SK-N-MC (cell line): ENCODE measurements around the gene XG.

ENCODE experiments used
- DNase-seq: peaks from one replicate; pipeline ENCODE4 v3.0.0-alpha.2; 2011; ENCODE audit warnings: low read depth, low spot score
- H3K27ac ChIP-seq: fragments of 200-600 bp; sonication (generic); 2 replicates; pipeline ENCODE4 v1.5.1; 2016; ENCODE audit warnings: mixed run types
- H3K36me3 ChIP-seq: fragments of 200-600 bp; sonication (generic); 2 replicates; pipeline ENCODE4 v1.6.1; 2017; ENCODE audit warnings: antibody characterized with exemption, low read length, mixed read lengths; ENCODE audit not compliant: insufficient read depth
- H3K4me3 ChIP-seq: fragments of 200-600 bp; sonication (generic); 2 replicates; pipeline ENCODE4 v1.5.1; 2016
- H3K9ac ChIP-seq: fragments of 200-600 bp; sonication (generic); 2 replicates; pipeline ENCODE4 v1.8.0; 2017; ENCODE audit warnings: mixed run types, mixed read lengths; ENCODE audit not compliant: insufficient read length
- H3K9me3 ChIP-seq: fragments of 200-600 bp; sonication (generic); 2 replicates; pipeline ENCODE4 v1.6.1; 2017; ENCODE audit warnings: low read depth, mild to moderate bottlenecking, antibody characterized with exemption, low read length, moderate library complexity, mixed read lengths
- EZH2 ChIP-seq: fragments of 200-600 bp; sonication (generic); IDR thresholded peaks from one replicate; pipeline ENCODE4 v1.6.1; 2017; ENCODE audit warnings: antibody characterized with exemption
- FOXP2 ChIP-seq: optimal IDR thresholded peaks from 2 replicates; pipeline ENCODE3; 2011; ENCODE audit warnings: mild to moderate bottlenecking, moderate library complexity; ENCODE audit not compliant: insufficient read depth; ENCODE audit errors: extremely low read length, control extremely low read depth
- POLR2AphosphoS5 ChIP-seq: IDR thresholded peaks from 2 replicates; pipeline ENCODE4 v1.6.1; 2012; ENCODE audit warnings: mild to moderate bottlenecking, low read depth, low read length, borderline replicate concordance

Gene XG

GRCh38 chrX:2711441-2711840 lies 40.4 kb upstream of the XG start:
- H3K36me3 ChIP-seq: peaks cover 54% of the 10 kb centered on the region
- H3K27ac ChIP-seq: no peak overlapping the region
- H3K4me3 ChIP-seq: no peak overlapping the region
- H3K9me3 ChIP-seq: no peaks in the 10 kb centered on the region
- H3K9ac ChIP-seq: no peak overlapping the region
- DNase-seq: no peak
- TF ChIP-seq POLR2AphosphoS5 (no peak), EZH2 (no peak), FOXP2 (no peak)

GRCh38 chrX:2712428-2712827 lies 39.4 kb upstream of the XG start:
- no peak overlapping the region for H3K9ac ChIP-seq
- no peak overlapping the region for H3K4me3 ChIP-seq
- no peak for DNase-seq
- H3K27ac ChIP-seq: no peak overlapping the region
- peaks cover 64% of the 10 kb centered on the region for H3K36me3 ChIP-seq
- no peaks in the 10 kb centered on the region for H3K9me3 ChIP-seq
- no peak for TF ChIP-seq POLR2AphosphoS5
- TF ChIP-seq EZH2: no peak
- no peak for TF ChIP-seq FOXP2

GRCh38 chrX:2712890-2713840 lies 38.7 kb upstream of the XG start:
- H3K9ac ChIP-seq: no peak overlapping the region
- H3K27ac ChIP-seq: no peak overlapping the region
- TF ChIP-seq POLR2AphosphoS5: no peak
- TF ChIP-seq EZH2: no peak
- no peak for TF ChIP-seq FOXP2
- DNase-seq: no peak
- no peak overlapping the region for H3K4me3 ChIP-seq
- peaks cover 71% of the 10 kb centered on the region for H3K36me3 ChIP-seq
- no peaks in the 10 kb centered on the region for H3K9me3 ChIP-seq

- peaks cover 79% of the 10 kb centered on the region for H3K36me3 ChIP-seq
- H3K4me3 ChIP-seq: no peak overlapping the region
- TF ChIP-seq EZH2: no peak
- no peak for TF ChIP-seq POLR2AphosphoS5
- TF ChIP-seq FOXP2: no peak
- no peaks in the 10 kb centered on the region for H3K9me3 ChIP-seq
- DNase-seq: no peak
- H3K27ac ChIP-seq: no peak overlapping the region
- H3K9ac ChIP-seq: no peak overlapping the region
These were observed 37.3 kb upstream of the XG start for GRCh38 chrX:2714551-2714950.

- Histone ChIP-seq H3K36me3 (peaks cover 85% of the 10 kb centered on the region), H3K4me3 (no peak overlapping the region), H3K27ac (no peak overlapping the region), H3K9ac (no peak overlapping the region), H3K9me3 (no peaks in the 10 kb centered on the region)
- no peak for DNase-seq
- TF ChIP-seq EZH2 (no peak), FOXP2 (no peak), POLR2AphosphoS5 (no peak)
These were observed 36.7 kb upstream of the XG start for GRCh38 chrX:2715066-2715600.

GRCh38 chrX:2717312-2717711 lies 34.5 kb upstream of the XG start:
- H3K36me3 ChIP-seq: peaks cover 96% of the 10 kb centered on the region

GRCh38 chrX:2718821-2719220 lies 33.0 kb upstream of the XG start:
- no peak for DNase-seq
- no peak for TF ChIP-seq FOXP2
- no peak for TF ChIP-seq POLR2AphosphoS5
- TF ChIP-seq EZH2: no peak
- H3K36me3 ChIP-seq: peaks cover 96% of the 10 kb centered on the region
- no peak overlapping the region for H3K4me3 ChIP-seq
- H3K27ac ChIP-seq: no peak overlapping the region
- no peak overlapping the region for H3K9ac ChIP-seq
- H3K9me3 ChIP-seq: no peaks in the 10 kb centered on the region

More at GRCh38 chrX:2717312-2717711, 34.5 kb upstream of the XG start:
- no peak for TF ChIP-seq POLR2AphosphoS5
- TF ChIP-seq FOXP2: no peak
- no peak for TF ChIP-seq EZH2
- no peak for DNase-seq
- Histone ChIP-seq H3K27ac (no peak overlapping the region), H3K9me3 (no peaks in the 10 kb centered on the region), H3K4me3 (no peak overlapping the region), H3K9ac (no peak overlapping the region)

GRCh38 chrX:2719774-2720447 lies 31.9 kb upstream of the XG start:
- H3K9ac ChIP-seq: no peak overlapping the region

More at GRCh38 chrX:2719774-2720447, 31.9 kb upstream of the XG start:
- TF ChIP-seq POLR2AphosphoS5 (no peak), EZH2 (no peak), FOXP2 (no peak)
- Histone ChIP-seq H3K9me3 (no peaks in the 10 kb centered on the region), H3K36me3 (peaks cover 97% of the 10 kb centered on the region), H3K27ac (0 out of 2 replicates have a peak overlapping the region, but pooled peaks have one; percentile 25), H3K4me3 (no peak overlapping the region)
- DNase-seq: no peak
